BJ (cell line): ENCODE results near the gene NDUFAF4. TPM values are rescaled to one million over a fixed set of nuclear protein-coding genes. Genes with fewer than 3 reads are reported as not detected.

Experiments
- CTCF ChIA-PET: fragments of 350-600 bp; formaldehyde crosslinking; extraction: SDS; loops from one replicate; lab custom pipeline; 2021; ENCODE audit warnings: antibody characterized with exemption, inconsistent platforms; lab: Yijun Ruan, JAX
- POLR2A ChIA-PET: fragments of 300-600 bp; sonication (Branson Sonifier 250); formaldehyde crosslinking; extraction: SDS; loops from one replicate; lab custom pipeline; 2021; ENCODE audit warnings: antibody characterized with exemption; lab: Charles Lee
- DNase-seq: peaks from one replicate; pipeline ENCODE4 v3.0.0-alpha.2; 2011; ENCODE audit warnings: low read depth
- H3K27me3 ChIP-seq: 2 replicates; pipeline ENCODE4 v1.6.0; 2011; ENCODE audit warnings: low read length; ENCODE audit not compliant: control insufficient read depth, insufficient read depth
- H3K36me3 ChIP-seq: 2 replicates; pipeline ENCODE4 v1.5.1; 2011; ENCODE audit warnings: low read length; ENCODE audit not compliant: control insufficient read depth, insufficient read depth
- H3K4me3 ChIP-seq: 2 replicates; pipeline ENCODE4 v1.5.1; 2011; ENCODE audit warnings: low read depth, mild to moderate bottlenecking, control low read depth, low read length
- polyA plus RNA-seq: library from polyadenylated mRNA; depleted of rRNA; stranded (reverse); fragments of >200 nt; gene quantifications from 2 replicates; pipeline ENCODE4 v1.2.3, GENCODE V29; 2011
- TF ChIP-seq, protein P1 (sequence below): IDR thresholded peaks from 2 replicates; pipeline ENCODE4 v1.5.1; 2011; ENCODE audit warnings: low read depth, mild to moderate bottlenecking, control low read depth, inconsistent platforms, low read length, moderate library complexity; ENCODE audit not compliant: insufficient read depth

NDUFAF4 gene
- polyA plus RNA-seq, 1 experiment, result 15.4 TPM

DNA sequence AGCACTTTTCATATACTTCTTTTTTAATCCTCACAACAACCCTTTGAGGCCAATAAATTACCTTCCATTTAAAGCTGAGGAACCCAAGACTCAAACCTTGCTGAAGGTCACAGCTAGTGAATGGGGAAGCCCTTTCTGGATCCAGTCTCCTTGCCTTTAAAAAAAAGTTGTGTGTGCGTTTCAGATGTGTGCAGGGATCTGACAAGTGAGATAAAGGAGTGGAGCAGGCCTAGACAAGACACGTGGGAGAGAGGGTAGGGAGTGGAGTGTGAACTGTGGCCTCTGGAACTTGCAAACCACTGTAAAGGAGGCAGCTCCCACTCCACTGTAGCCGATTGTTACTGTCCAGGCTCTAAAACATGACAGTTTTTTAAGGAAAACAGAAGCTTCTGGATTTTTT lies 28.7 kb upstream of the NDUFAF4 start:
- Histone ChIP-seq H3K27me3 (peaks cover 21% of the 10 kb centered on the region), H3K36me3 (no peaks in the 10 kb centered on the region), H3K4me3 (no peak overlapping the region)
- ChIA-PET POLR2A (no interaction called here), CTCF (no interaction called here)
- no peak for DNase-seq
- TF ChIP-seq, protein P1, sequence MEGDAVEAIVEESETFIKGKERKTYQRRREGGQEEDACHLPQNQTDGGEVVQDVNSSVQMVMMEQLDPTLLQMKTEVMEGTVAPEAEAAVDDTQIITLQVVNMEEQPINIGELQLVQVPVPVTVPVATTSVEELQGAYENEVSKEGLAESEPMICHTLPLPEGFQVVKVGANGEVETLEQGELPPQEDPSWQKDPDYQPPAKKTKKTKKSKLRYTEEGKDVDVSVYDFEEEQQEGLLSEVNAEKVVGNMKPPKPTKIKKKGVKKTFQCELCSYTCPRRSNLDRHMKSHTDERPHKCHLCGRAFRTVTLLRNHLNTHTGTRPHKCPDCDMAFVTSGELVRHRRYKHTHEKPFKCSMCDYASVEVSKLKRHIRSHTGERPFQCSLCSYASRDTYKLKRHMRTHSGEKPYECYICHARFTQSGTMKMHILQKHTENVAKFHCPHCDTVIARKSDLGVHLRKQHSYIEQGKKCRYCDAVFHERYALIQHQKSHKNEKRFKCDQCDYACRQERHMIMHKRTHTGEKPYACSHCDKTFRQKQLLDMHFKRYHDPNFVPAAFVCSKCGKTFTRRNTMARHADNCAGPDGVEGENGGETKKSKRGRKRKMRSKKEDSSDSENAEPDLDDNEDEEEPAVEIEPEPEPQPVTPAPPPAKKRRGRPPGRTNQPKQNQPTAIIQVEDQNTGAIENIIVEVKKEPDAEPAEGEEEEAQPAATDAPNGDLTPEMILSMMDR, result no peak

DNA sequence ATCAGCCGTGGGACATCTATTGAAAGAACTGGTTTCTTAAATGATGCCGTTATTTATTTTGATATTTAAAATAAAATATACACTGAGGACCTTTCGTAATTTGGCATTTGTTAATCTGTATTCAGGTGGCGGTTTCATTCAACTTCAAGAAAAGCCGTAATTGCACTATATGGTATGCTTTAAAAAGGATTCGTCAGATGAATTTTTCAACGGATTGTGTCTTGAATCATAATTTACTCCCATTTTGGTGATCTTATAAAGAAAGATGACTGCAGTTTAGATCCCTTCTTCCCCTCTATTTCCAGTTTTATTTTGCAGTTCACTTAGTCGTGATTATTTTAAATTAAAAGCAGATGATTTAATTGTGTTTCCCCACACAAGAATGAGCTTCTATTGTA lies 27.6 kb upstream of the NDUFAF4 start:
- H3K27me3 ChIP-seq, result peaks cover 18% of the 10 kb centered on the region
- no peak for DNase-seq
- ChIA-PET CTCF (no interaction called here), POLR2A (no interaction called here)
- TF ChIP-seq, protein P1, result no peak
- H3K36me3 ChIP-seq, result no peaks in the 10 kb centered on the region
- H3K4me3 ChIP-seq, result no peak overlapping the region

DNA sequence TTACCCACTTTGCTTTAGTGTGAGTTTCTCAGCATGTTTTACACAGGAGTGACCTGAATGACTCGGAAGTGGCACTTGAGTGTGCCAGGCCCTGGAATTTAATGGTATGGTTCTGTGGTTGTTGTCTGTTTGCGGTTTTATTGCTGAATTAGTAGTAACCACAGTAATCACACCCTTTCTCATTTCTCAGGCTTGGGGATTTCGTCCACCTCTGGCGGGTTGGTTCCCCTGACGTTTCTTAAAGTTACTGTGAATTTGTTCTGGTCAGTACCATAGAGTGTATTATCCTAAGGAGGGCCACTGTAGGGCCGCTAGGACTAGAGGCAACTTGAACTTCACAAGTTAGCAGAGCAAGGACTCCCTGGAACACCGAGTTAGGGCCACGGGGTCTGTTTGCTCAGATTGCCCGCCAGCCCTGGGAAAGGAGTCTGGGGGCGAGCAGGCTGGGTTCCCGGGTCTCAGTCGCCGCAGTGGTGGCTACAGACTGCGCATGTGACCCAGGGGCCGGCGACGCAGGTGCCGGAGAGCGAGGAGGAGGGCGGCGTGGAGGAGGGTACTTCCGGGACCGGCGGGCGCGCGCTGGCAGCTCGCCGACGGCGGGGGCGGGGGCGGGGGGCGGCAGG lies 26.3 kb upstream of the NDUFAF4 start:
- TF ChIP-seq, protein P1, result no peak
- DNase-seq, result no peak
- no peaks in the 10 kb centered on the region for H3K36me3 ChIP-seq
- ChIA-PET POLR2A (no interaction called here), CTCF (no interaction called here)
- peak overlapping the region; percentile 52 for H3K4me3 ChIP-seq
- peaks cover 22% of the 10 kb centered on the region for H3K27me3 ChIP-seq

DNA sequence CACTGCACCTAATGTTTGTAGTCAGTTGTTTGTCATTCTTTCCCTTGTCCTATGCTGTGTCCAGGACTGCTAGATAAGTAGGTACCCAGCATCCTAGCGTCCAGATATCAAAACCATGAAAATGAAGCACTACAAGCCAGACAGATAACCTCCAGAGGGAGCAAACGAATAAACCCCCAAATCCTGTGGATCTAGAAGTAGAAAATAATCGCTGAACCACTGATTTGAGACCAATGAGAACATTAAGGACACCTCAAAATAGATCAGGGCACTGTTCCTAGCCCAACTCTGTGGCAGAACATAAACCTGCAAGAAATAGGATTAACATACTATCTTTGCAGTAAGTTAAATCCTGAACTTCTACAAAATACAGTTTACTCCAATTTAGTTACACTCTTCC lies 25.7 kb upstream of the NDUFAF4 start:
- peaks cover 24% of the 10 kb centered on the region for H3K27me3 ChIP-seq
- no peak for DNase-seq
- H3K4me3 ChIP-seq, result no peak overlapping the region
- ChIA-PET POLR2A (no interaction called here), CTCF (no interaction called here)
- TF ChIP-seq, protein P1, result no peak
- no peaks in the 10 kb centered on the region for H3K36me3 ChIP-seq

DNA sequence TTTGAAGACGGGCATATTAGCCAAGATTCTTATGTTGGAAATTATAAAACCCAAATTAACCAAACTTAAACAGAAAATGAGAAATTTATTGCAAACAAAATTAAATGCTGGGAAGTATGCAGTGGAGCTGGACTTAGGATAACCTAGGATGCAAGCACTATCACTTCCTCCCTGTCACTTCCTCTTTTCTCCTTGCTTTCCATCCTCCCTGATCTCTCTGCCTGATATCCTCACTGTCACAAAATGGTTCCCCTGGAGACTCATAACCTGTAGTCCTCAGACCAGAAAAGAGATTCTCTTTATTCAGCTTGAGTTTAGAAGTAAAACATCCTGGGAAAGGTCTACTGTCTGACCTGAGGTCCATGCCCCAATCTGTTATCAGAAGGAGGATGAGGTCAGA lies 19.4 kb upstream of the NDUFAF4 start:
- no peak for DNase-seq
- POLR2A ChIA-PET, result no interaction called here
- CTCF ChIA-PET, result interaction anchor here (1.1 kb wide), 1 partner anchor 14 kb away, joined by 3 read pairs; no protein-coding TSS in a partner anchor
- TF ChIP-seq, protein P1, result no peak
- Histone ChIP-seq H3K27me3 (peaks cover 6% of the 10 kb centered on the region), H3K36me3 (no peaks in the 10 kb centered on the region), H3K4me3 (no peak overlapping the region)
